HuH-7 (cell line): ENCODE results near the gene PLS3.
A peak's percentile ranks its signal among the peaks of the same experiment; 100 is the strongest.
"Not testable (repeated sequence)": the region's sequence is repeated elsewhere in the genome, so short reads cannot be mapped to it uniquely, and the experiment has no call there.

Experiments used
- DNase-seq: peaks from one replicate; pipeline ENCODE4 v3.0.0; 2011; ENCODE audit warnings: low spot score

Gene PLS3, protein sequence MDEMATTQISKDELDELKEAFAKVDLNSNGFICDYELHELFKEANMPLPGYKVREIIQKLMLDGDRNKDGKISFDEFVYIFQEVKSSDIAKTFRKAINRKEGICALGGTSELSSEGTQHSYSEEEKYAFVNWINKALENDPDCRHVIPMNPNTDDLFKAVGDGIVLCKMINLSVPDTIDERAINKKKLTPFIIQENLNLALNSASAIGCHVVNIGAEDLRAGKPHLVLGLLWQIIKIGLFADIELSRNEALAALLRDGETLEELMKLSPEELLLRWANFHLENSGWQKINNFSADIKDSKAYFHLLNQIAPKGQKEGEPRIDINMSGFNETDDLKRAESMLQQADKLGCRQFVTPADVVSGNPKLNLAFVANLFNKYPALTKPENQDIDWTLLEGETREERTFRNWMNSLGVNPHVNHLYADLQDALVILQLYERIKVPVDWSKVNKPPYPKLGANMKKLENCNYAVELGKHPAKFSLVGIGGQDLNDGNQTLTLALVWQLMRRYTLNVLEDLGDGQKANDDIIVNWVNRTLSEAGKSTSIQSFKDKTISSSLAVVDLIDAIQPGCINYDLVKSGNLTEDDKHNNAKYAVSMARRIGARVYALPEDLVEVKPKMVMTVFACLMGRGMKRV

DNA sequence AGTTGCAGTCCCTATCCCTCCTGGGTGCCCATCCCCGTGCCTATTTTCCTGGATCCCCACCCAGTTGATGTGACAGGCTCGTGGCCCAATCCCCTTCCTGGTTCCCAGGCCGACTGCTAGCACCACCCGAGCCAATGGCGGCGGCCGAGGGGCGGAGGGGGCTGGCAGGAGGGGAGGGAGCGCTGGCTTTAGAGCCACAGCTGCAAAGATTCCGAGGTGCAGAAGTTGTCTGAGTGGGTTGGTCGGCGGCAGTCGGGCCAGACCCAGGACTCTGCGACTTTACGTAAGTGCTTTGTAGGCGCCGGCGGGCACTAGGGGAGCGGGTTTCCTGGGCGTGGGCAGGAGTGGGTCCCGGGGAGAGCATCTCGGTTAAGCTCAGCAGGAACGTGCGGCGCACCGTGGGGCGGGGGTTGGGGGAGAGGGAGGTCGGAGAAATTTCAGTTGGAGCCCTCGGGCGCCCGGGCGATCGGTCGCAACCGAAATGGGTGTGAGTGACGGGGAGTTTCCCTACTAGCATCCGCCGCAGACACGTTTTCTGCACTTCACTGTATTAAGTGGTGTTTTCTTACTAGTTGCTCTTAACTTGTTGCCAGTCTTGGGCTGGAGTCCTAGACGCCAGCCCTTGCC is at the start of gene PLS3:
TSS of gene PLS3 (plus strand) at position 197 of the 627 bp plus-strand sequence. CDS start 49,077 bp downstream, outside the sequence.
- peak; percentile 94 for DNase-seq

DNA sequence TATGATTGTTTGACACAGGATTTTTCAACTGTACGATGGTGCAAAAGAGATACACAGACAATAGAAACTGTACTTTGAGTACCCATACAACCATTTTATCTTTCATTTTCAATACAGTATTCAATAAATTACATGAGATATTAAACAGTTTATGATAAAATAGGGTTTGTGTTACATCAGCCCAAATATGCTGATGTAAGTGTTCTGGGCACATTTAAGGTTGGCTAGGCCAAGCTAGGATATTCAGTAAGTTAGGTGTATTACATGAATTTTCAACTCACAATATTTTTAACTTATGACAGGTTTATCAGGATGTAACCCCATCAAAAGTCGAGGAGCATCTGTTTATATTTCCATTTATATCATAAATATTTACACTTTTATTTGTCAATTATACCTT is 42.9 kb upstream of the PLS3 start:
- no peak for DNase-seq

- DNase-seq, result no peak
Measured at GRCh38 chrX:115521741-115522140, 39.2 kb upstream of the PLS3 start.

DNA sequence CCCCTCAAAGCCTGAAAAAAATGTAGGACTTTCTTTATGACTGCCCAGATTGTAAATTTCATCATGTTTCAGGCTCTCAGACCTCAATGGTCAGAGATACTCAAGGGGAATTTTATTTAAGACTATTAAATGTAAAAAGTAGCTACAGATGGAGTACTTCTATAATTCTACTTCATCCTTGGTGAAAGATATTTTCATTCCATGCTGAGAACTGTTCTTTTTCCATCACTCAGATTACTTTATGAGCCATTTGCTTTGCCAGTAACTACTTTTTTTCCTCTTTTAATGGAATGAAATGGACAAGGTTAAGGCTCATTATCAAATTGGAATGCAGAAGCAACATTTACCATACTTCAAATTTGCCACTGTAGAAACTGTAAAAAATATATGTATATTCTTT is 38.0 kb upstream of the PLS3 start:
- no peak for DNase-seq

- no peak for DNase-seq
Measured at GRCh38 chrX:115525486-115525885, 35.5 kb upstream of the PLS3 start.

DNA sequence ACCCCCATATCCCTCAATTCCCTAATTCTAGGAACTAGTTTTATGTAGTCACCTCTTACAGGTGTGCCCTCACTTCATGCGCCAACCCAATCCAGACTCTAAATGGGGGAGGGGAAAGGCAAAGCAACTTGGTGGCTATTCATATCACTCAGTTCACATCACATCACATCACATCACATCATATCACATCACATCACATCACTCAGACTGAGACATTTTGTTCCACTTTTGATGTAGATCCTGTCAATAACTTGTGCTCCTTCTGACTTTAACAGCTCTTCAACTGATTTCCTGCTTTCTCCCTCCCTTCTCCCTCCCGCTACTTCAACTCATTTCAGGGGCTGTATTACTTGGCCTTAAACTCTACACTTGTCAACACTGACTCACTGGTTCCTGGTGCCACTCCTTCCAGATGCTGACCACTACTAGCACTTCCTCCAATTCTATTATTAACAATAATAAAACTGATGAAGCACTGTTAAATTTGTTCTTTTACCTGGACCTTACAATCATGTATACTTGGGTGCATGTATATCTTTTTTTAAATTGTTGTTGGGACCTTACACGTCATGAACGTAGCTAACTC is 29.1 kb upstream of the PLS3 start:
- DNase-seq, result no peak

GRCh38 chrX:115533485-115533884 is 27.5 kb upstream of the PLS3 start:
- no peak for DNase-seq

DNA sequence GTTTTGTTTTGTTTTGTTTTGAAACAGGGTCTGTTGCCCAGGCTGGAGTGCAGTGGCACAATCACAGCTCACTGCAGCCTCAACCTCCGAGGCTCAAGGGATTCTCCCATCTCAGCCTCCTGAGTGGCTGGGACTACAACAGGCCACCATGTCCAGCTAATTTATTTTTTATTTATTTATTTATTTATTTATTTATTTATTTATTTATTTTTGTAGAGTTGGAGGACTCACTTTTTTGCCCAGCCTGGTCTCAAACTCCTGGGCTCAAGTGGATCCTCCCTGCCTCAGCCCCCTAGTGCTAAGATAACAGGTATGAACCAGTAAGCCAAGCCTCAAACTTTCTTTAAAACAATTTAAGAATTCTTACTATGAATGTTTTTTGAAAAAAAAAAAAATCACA is 26.6 kb upstream of the PLS3 start:
- no peak for DNase-seq

DNA sequence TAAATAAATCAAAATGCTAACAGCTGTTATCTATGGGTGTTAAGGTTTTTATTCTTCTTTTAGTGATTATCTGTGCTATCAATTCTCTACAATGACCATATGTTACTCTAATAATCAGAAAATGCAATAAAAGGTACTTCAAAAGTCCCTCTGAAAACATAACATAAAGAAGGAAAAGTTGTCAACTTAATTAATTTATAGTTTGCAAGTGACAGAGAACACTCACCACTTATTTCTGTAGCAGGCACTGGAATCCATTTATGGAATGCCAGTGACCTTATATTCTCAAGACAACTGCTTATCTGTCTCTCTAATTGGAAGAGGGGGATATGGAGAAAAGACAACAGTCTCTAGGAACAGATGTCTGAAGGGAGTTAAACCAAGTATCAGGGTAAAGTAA is 25.6 kb upstream of the PLS3 start:
- no peak for DNase-seq

DNA sequence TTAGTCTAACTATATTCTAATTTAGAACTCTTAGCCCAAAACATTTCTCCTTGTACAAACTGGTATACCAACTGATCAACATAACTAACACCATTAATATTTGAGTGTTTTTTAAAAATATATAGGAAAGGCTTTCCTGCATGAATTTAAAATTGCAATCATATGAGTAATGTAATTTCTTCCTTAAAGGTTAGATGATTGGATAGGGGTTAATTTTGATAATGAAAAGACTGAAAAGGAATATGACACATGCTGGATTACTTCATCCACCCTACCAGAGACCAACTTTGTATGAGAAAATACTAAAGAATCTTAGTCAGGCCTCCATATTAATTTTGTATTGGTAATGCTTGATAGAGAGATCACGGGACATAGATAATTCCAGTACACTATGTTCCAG is 25.1 kb upstream of the PLS3 start:
- no peak for DNase-seq

DNA sequence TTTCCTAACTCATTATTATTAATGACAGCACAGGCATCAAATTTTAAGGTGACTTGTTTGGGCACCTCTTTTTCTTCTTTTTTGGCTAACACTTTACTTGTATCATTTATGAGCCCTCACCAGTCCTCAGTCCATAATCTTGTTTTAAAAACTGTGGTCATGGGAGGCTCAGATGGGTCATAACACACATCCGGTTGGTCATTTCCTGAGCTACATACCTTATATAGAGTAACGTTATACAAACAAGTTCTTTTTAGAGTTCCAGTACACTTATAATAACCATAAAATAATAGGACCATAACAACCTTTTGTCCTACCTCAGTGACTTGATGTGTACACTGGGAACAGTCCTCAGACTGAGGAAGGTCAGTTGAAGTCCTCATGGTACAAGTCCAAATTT is 21.1 kb upstream of the PLS3 start:
- no peak for DNase-seq

- DNase-seq, result not testable (repeated sequence)
Measured at GRCh38 chrX:115541045-115541444, 19.9 kb upstream of the PLS3 start.

GRCh38 chrX:115547448-115547847 is 13.5 kb upstream of the PLS3 start:
- peak; percentile 15 for DNase-seq

DNA sequence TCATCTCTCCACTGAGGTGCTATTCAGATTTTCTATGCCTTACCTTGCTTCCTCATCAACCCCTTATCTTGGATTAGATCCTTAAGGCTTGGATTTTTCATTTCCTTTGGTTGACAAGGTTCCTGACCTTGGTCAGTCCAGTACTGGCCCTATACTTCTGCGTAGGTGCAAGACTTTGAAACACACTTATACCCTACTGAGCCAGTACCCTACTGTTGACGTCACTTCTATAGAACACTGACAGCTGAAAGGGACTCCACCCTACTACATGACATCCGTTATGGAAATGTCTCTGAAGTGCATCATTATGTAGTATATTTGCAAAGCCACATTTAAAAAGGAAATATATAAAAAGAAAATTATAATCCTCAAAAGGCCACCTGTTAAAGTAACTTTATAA is 12.0 kb upstream of the PLS3 start:
- no peak for DNase-seq

- no peak for DNase-seq
Measured at GRCh38 chrX:115553171-115553570, 7.8 kb upstream of the PLS3 start.

- peak; percentile 25 for DNase-seq
Measured at GRCh38 chrX:115559672-115560071, 1.3 kb upstream of the PLS3 start.

DNA sequence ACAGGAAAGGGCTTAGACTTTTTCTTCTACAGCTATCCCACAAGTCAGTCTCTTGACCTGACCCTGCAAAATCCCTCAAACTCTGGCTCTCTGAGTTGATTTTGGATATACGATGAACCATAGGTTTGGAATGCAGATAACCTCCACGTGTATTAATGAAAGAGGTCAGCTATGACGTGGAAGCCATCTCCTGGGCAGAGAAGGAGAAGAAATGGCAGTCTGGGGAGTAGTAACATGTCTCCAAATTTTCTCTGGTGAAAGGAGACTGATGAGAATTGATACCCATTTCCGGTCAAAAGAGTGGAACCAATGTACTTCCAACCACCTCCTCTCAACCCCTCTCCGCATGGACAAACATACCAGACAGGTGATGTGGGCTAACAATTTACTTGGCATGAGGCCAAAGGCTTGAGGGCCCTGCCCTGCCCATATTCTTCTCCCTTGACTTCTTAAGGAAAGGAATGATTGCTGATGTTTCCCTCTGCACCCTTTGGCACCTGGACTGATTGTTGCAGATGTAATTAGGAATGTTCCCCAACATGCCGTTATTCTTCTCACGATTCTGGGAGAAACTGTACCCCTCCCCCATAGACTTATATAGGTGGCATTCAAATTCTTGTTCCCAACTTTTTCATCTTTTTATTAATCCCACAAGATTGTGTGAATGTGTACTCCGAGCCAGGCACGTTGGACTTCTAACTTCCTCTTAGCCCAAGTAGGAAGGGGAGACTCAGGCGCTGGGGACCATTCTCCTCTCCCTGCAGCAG is 580 bp upstream of the PLS3 start:
- DNase-seq, result peak; percentile 7

DNA sequence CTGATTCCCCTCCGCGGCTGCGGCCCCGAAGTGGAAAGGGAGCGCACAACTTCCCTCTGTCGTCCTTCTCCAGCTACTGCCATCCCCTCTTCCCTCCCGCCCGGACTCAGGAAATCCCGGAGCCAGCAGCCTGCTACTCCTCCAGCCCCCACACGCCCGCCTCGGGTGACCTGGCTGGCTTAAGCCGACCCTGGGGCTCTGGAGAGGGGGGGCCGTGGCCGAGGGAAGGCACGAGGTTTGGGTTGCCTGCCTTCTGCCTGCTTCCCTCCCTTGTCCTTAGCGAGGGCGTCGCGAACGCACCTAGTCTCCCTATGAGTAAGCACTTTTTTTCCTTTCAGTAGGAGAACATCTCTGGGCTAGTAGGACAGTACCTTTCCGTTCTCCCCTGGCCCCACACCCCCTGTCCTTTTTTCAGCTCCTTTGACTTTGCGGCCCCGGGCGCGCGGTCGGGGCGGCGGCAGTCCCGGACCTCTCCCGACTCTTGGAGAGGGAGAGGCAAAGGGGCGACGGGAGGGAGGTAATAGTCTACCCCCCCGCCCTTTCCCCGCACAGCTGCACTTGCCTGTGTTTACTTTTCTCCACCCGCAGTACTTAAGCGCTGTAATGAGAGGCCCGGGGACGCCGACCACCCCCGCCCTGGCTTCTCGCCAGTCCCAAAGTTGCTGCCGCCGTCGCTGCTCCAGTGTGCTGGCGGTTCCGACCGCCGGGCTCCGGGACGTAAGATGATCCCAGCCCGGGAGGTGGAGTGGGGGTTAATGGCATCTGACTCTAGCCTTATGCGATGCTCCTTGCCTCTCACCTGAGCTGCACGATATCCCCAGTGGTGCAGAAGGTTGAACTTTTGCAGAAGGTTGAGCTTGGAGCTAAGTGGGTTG is 868 bp downstream of the PLS3 start:
- DNase-seq, result peak; percentile 32

GRCh38 chrX:115562480-115562847 is 1.5 kb downstream of the PLS3 start:
- peak; percentile 16 for DNase-seq

GRCh38 chrX:115563633-115564162 is 2.7 kb downstream of the PLS3 start:
- DNase-seq, result no peak

DNA sequence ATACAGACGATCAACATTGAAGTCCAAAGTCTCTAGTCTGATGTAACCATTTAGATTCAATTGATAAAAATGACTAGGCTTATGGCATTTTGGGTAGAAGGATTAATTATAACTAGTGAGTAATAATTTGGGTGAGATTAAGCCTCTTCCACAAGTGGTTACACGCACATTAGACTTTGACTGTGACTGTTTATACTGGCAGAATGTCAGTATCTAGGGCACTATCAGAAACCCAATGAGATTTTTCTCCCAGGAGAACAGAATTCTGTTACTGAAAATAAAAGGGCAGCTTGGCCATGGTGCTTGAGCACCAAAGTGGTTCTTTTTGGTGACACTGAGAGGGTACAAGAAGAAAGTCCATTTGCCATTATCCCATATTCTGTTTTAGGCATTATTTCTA is 3.3 kb downstream of the PLS3 start:
- DNase-seq, result no peak
